GM18499 (cell line): Measurements from ENCODE around the gene PANX2.
"Not testable (repeated sequence)": the region's sequence is repeated elsewhere in the genome, so short reads cannot be mapped to it uniquely, and the experiment has no call there.

Experiments
- ATAC-seq: cut with Tn5 transposase; IDR thresholded peaks from one replicate; pipeline ENCODE4 v1.9.1; 2021; ENCODE audit warnings: moderate number of reproducible peaks; ENCODE audit not compliant: insufficient read depth, unreplicated experiment

The PANX2 gene

GRCh38 chr22:50168490-50169180 lies 1.9 kb upstream of the PANX2 start:
- ATAC-seq = not testable (repeated sequence)

- ATAC-seq = no peak
Observed at GRCh38 chr22:50169181-50169759, 1.3 kb upstream of the PANX2 start.

- no peak for ATAC-seq
Observed at GRCh38 chr22:50169774-50170341, 673 bp upstream of the PANX2 start.

- no peak for ATAC-seq
Observed at GRCh38 chr22:50171319-50171964, 911 bp downstream of the PANX2 start.

- no peak for ATAC-seq
Observed at GRCh38 chr22:50171965-50172421, 1.5 kb downstream of the PANX2 start.

GRCh38 chr22:50173311-50173982 lies 2.9 kb downstream of the PANX2 start:
- no peak for ATAC-seq

- ATAC-seq = no peak
Observed at GRCh38 chr22:50173983-50174355, 3.4 kb downstream of the PANX2 start.

- ATAC-seq = no peak
Observed at GRCh38 chr22:50174382-50175190, 4.1 kb downstream of the PANX2 start.

GRCh38 chr22:50175191-50175461 lies 4.6 kb downstream of the PANX2 start:
- no peak for ATAC-seq

- ATAC-seq = no peak
Observed at GRCh38 chr22:50175921-50176849, 5.7 kb downstream of the PANX2 start.

GRCh38 chr22:50176850-50177536 lies 6.5 kb downstream of the PANX2 start:
- no peak for ATAC-seq

- no peak for ATAC-seq
Observed at GRCh38 chr22:50177537-50178470, 7.3 kb downstream of the PANX2 start.

GRCh38 chr22:50178471-50178864 lies 7.9 kb downstream of the PANX2 start:
- no peak for ATAC-seq

GRCh38 chr22:50178871-50179869 lies 8.6 kb downstream of the PANX2 start:
- ATAC-seq = no peak

GRCh38 chr22:50179937-50180726 lies 9.6 kb downstream of the PANX2 start:
- ATAC-seq = no peak
